Raji (cell line): ENCODE measurements around the gene HACD1.

Source experiments
- POLR2A ChIP-seq: IDR thresholded peaks from 2 replicates; pipeline ENCODE4 v1.6.1; 2011; ENCODE audit warnings: low read depth, low read length, control low read depth; ENCODE audit not compliant: insufficient read depth

HACD1 gene

DNA sequence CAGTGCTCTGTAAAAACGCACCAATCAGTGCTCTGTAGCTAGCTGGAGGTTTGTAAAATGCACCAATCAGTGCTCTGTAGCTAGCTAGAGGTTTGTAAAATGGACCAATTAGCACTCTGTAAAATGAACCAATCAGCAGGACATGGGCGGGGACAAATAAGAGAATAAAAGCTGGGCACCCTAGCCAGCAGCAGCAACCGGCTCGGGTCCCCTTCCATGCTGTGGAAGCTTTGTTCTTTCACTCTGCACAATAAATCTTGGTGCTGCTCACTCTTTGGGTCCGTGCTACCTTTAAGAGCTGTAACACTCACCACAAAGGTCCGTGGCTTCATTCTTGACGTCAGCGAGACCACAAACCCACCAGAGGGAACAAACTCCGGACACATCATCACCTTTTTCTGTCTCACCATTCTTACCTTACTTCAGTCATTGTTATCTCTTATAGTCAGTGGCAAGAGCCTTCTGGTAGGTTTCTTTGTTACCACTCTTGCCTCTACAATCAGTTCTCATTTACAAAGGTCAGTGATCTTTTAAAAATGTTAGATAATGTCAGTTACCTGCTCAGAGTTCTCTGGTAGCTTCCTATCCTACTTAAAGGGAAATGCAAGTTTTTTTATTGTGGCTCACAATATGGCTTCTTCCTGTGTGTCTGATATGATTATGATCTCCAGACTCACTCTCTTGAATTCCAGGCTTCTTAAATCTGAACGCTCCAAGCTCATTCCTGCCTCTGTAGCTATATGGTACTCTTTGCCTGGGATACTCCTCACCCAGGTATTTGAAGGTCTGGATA lies 31.3 kb upstream of the HACD1 start:
- TF ChIP-seq POLR2A: no peak

DNA sequence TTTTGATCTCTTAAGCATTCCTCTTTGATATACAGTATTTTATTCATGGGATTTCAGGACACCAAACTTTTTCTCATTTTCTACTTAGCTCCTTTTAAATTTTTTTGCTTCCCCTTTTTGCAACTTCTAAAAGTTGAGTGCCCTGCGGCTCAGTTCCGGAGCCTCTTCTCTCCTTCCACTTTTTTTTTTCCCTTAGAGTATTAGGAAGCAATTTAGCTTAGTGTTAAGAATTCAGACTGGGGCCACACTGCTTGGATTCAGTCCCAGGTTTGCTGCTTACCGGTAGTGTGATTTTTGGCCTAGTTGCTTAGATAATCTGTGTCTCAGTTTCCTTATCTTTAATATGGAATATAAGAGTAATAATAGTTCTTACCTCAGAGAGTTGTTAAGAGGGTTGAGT lies 30.2 kb upstream of the HACD1 start:
- no peak for TF ChIP-seq POLR2A

GRCh38 chr10:17645621-17646345 lies 28.6 kb upstream of the HACD1 start:
- no peak for TF ChIP-seq POLR2A

GRCh38 chr10:17644485-17644943 lies 27.3 kb upstream of the HACD1 start:
- TF ChIP-seq POLR2A: no peak

DNA sequence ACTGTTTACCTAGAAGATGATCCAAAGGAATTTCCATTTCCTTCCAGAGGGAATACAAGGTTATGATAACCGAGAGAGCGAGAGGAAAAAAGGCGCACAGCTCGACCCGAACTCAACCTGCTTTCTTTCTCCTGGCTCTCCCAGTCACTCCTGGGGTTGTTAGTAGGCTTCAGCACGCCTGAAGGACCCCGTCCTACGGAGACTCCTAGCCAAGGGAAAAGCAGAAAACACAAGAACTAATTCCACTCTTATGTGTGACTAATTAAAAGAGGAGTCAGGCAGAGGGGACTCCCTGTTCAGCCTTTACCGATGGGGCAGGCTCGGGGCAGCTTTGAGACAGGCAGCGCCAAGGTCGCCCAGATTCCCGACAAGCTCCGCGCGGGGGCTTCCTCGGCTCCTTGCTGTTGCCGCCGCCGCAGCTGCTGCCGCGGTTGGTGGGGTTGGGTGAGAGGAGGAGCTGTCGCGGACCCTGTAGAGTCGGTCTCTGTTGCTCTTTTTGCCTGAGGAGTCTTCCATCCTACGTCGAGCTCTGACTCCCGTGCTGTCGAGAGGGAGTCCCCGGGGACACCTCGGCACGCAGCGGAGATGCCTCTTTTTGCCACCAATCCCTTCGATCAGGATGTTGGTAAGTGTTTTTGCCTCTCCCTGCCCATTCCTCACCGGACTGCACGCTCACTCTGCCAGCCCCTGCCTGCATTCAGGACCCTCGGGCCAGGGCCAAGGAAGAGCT lies 26.7 kb upstream of the HACD1 start, which contains the start of gene STAM:
STAM (plus strand) TSS at position 397 of the 730 bp plus-strand sequence; CDS start at position 586, 189 bp downstream.
- peak; percentile 82 for TF ChIP-seq POLR2A

DNA sequence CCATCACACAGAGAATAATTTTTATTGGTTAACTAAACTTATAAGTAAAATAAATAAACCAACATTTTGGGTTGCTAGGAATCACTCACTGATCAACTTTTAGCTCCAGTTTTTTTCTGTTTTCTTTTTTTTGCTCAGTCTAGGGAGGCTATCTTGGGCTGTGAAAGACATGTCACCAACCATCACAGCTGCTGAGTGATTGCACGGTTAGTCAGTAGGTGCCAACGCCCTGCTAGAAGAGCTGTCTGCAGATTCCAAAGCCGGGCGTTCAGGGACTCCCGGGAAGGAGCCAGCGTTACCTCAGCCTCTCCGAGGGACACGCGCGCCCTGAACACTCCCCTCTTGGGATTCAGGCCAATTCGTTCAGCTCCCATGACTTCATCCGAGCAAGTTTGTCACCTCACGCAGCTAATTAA lies 26.2 kb upstream of the HACD1 start:
- no peak for TF ChIP-seq POLR2A

DNA sequence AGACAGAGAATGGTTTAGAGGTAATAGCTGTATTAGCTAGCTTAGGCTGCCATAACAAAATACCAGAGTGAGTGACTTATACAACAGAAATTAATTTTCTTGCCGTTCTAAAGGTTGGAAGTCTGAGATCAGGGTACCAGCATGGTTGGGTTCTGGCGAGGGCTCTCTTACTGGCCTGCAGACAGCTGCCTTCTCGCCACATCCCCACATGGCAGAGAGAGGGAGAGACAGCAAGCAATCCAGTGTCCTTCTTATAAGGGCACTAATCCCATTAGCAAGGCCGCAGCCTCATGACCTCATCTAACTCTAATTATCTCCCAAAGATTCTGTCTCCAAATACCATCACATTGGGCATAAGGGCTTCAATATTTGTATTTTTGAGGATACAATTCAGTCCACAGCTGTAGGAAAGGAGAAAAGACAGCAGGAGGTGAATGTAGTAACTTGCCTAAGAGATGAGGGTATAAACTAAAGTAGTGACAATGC lies 23.2 kb upstream of the HACD1 start:
- no peak for TF ChIP-seq POLR2A

DNA sequence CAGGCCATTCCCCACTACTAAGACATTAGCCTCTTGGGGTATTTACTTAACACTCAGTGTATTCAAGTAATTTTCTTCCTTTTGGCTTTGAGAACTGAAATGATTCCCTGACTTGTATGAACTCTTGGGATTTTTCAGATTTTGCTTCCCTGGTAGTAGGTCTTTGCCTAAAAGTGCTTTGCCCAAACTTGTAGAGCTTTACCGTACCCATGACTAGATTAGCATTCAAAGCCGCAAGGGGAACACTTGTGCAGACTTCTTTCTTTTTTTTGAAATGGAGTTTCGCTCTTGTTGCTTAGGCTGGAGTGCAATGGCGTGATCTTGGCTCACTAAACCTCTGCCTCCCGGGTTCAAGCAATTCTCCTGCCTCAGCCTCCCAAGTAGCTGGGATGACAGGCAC lies 20.7 kb upstream of the HACD1 start:
- TF ChIP-seq POLR2A: no peak

DNA sequence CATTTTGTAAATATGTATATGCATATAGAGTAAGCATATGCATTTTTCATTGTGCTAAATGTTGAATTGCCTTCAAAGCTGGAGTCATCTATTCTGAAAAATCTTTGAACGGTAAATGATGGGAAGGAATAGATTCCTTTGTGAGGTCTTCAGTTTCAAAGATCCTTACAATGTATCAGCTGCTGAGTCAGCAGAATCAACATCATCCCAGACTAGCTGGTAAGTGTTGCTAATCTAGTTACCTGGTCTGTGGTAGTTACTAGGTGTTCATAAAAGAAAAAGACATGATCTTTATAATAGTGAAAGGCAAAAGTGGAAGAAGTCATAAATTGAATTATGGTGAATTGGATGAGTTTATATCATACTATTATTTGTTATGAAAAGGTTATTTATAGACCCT lies 16.2 kb upstream of the HACD1 start:
- TF ChIP-seq POLR2A: no peak

DNA sequence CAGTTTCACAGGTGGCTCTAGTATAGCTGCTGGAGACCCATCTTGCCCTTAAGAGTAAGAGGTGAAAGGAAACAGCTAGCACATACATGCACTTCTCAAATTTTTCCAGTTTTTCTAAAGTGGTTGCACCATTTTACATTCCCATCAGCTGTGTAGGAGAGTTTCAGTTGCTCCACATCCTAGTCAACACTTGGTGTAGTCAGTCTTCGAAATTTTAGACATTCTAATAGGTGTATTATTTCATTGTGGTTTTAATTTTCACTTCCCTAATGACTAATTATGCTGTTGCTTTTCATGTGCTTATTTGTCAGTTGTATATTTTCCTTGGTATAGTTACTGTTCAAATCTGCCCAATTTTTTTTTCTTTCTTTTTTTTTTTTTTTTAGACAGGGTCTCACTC lies 9.5 kb upstream of the HACD1 start:
- TF ChIP-seq POLR2A: no peak

DNA sequence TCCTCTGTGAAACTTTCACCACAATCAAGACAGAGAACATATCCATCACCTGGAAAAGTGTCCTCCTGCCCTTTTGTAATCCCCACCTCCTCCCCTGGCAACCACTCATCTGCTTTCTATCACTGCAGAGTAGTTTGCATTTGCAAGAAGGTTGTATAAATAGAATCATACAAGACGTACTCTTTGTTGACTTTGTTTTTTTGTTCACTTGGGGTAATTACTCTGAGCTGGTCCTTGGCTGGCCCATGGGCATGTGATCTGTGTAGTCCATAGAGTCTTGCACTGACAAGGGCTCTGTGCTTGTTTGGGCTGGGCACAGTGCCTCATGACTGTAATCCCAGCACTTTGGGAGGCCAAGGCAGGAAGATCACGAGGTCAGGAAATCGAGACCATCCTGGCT lies 7.8 kb upstream of the HACD1 start:
- no peak for TF ChIP-seq POLR2A

GRCh38 chr10:17622061-17622460 lies 4.9 kb upstream of the HACD1 start:
- no peak for TF ChIP-seq POLR2A

- no peak for TF ChIP-seq POLR2A
These were observed 657 bp downstream of the HACD1 start for GRCh38 chr10:17616403-17617030.

GRCh38 chr10:17609523-17610079 lies 7.6 kb downstream of the HACD1 start:
- no peak for TF ChIP-seq POLR2A
